Progenitor cell of endocrine pancreas (in vitro differentiated cells): ENCODE measurements around the gene KLF9. TPM values are rescaled to one million over a fixed set of nuclear protein-coding genes. Genes with fewer than 3 reads are reported as not detected.

Experiments
- DNase-seq: peaks from one replicate; pipeline ENCODE4 v3.0.0; 2021; ENCODE audit warnings: low spot score; ENCODE audit not compliant: unreplicated experiment
- H3K27ac Mint-ChIP-seq: 2 replicates; pipeline ENCODE4 v1.8.0; 2021; ENCODE audit warnings: mild to moderate bottlenecking, moderate library complexity, mixed read lengths
- H3K27me3 Mint-ChIP-seq: 2 replicates; pipeline ENCODE4 v1.8.0; 2021; ENCODE audit warnings: mixed read lengths
- H3K36me3 Mint-ChIP-seq: 2 replicates; pipeline ENCODE4 v1.8.0; 2022; ENCODE audit warnings: mixed read lengths; ENCODE audit not compliant: insufficient read depth
- H3K4me1 Mint-ChIP-seq: 2 replicates; pipeline ENCODE4 v1.8.0; 2021; ENCODE audit warnings: low read depth, mixed read lengths
- H3K4me3 Mint-ChIP-seq: 2 replicates; pipeline ENCODE4 v1.8.0; 2021; ENCODE audit warnings: low read depth, mild to moderate bottlenecking, moderate library complexity, mixed read lengths
- H3K9me3 Mint-ChIP-seq: 2 replicates; pipeline ENCODE4 v1.8.0; 2021; ENCODE audit warnings: low read depth, mixed read lengths
- CTCF ChIP-seq: fragments of 200-600 bp; sonication (generic); IDR thresholded peaks from one replicate; pipeline ENCODE4 v1.5.0; 2021; ENCODE audit warnings: antibody characterized with exemption, mild to moderate bottlenecking; ENCODE audit not compliant: unreplicated experiment
- total RNA-seq: library from RNA; stranded (reverse); gene quantifications from 2 replicates; pipeline ENCODE4 v1.2.1, GENCODE V29; 2021

The KLF9 gene
- total RNA-seq, 1 donor from 2014 or later = 0.57 TPM

- Mint-ChIP-seq H3K9me3 (no peaks in the 10 kb centered on the region), H3K27ac (no peak overlapping the region)
Measured at GRCh38 chr9:70392189-70392588, 22.3 kb downstream of the KLF9 start.

DNA sequence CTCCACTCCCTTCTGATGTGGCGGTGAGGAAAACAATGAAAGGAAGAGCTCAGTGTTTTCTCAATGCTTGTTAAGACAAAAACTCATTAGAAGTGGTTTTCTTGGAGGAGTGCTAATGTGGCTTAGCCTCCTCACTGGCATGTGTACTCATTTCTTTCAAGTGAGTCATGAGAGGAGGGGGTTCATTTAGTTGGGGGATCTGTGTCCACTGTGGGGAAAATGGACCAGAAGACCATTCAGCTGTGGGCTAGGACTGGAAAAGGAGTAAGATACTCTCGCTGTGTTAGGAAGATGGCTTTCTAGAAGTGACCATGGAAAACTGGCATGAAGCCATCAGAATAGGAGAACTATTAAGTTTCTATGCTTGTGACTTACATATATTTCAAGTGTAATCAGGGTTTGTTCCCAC, 23.5 kb downstream of the KLF9 start:
- Mint-ChIP-seq H3K36me3 (no peaks in the 10 kb centered on the region), H3K27me3 (peaks cover 9% of the 10 kb centered on the region), H3K9me3 (no peaks in the 10 kb centered on the region), H3K4me1 (no peaks in the 10 kb centered on the region), H3K4me3 (no peak overlapping the region), H3K27ac (no peak overlapping the region)
- TF ChIP-seq CTCF = no peak
- DNase-seq = no peak

More at GRCh38 chr9:70392189-70392588, 22.3 kb downstream of the KLF9 start:
- peak; percentile 12 for TF ChIP-seq CTCF
- Mint-ChIP-seq H3K4me1 (no peaks in the 10 kb centered on the region), H3K27me3 (peaks cover 9% of the 10 kb centered on the region), H3K36me3 (no peaks in the 10 kb centered on the region), H3K4me3 (no peak overlapping the region)
- DNase-seq = no peak

- no peak for DNase-seq
- peaks cover 9% of the 10 kb centered on the region for H3K27me3 Mint-ChIP-seq
Measured at GRCh38 chr9:70389621-70390266, 24.7 kb downstream of the KLF9 start.

GRCh38 chr9:70389188-70389587, 25.3 kb downstream of the KLF9 start:
- no peak for DNase-seq
- Mint-ChIP-seq H3K27ac (no peak overlapping the region), H3K4me3 (no peak overlapping the region), H3K4me1 (no peaks in the 10 kb centered on the region), H3K27me3 (peaks cover 11% of the 10 kb centered on the region), H3K36me3 (no peaks in the 10 kb centered on the region), H3K9me3 (no peaks in the 10 kb centered on the region)
- TF ChIP-seq CTCF = no peak

More at GRCh38 chr9:70389621-70390266, 24.7 kb downstream of the KLF9 start:
- H3K27ac Mint-ChIP-seq = no peak overlapping the region
- no peaks in the 10 kb centered on the region for H3K9me3 Mint-ChIP-seq
- no peak overlapping the region for H3K4me3 Mint-ChIP-seq
- H3K36me3 Mint-ChIP-seq = no peaks in the 10 kb centered on the region
- no peaks in the 10 kb centered on the region for H3K4me1 Mint-ChIP-seq
- TF ChIP-seq CTCF = no peak

GRCh38 chr9:70387663-70388062, 26.8 kb downstream of the KLF9 start:
- H3K36me3 Mint-ChIP-seq = no peaks in the 10 kb centered on the region
- H3K4me1 Mint-ChIP-seq = no peaks in the 10 kb centered on the region
- no peaks in the 10 kb centered on the region for H3K9me3 Mint-ChIP-seq
- peaks cover 17% of the 10 kb centered on the region for H3K27me3 Mint-ChIP-seq
- no peak overlapping the region for H3K27ac Mint-ChIP-seq
- no peak overlapping the region for H3K4me3 Mint-ChIP-seq
- no peak for TF ChIP-seq CTCF
- no peak for DNase-seq
